ENCODE results near the gene MBD5.

GRCh38 chr2:148447877-148448276, 427.0 kb downstream of the MBD5 start:
- no peak for TF ChIP-seq POLR2A (IDR thresholded peaks at IDR 0.05)
- TF ChIP-seq POLR2AphosphoS5 (IDR thresholded peaks at IDR 0.05): no peak
- no peak for TF ChIP-seq CTCF (IDR thresholded peaks at IDR 0.05)
- TF ChIP-seq EP300 (IDR thresholded peaks at IDR 0.05): no peak
